Kidney (tissue), 14 donors: Measurements from ENCODE around the gene FGD2. TPM values are rescaled to one million over a fixed set of nuclear protein-coding genes. Genes with fewer than 3 reads are reported as not detected.
"Not testable (repeated sequence)": the region's sequence is repeated elsewhere in the genome, so short reads cannot be mapped to it uniquely, and the experiment has no call there.

Experiments
- DNase-seq, 5 donors: peaks; one replicate each; pipeline ENCODE4 v3.0.0-alpha.2; 2013 to 2020
- FAIRE-seq: peaks from 2 replicates; lab custom pipeline; 2012; peaks lifted over from hg19 to GRCh38; lab: Jason Lieb, UNC
- H3K27ac ChIP-seq, 2 donors: one replicate each; pipeline ENCODE4 v1.7.0; 2013; ENCODE audit warnings: low read depth in 2 of 2, low read length in 2 of 2, inconsistent platforms in 1 of 2
- H3K27me3 ChIP-seq: one replicate; pipeline ENCODE4 v1.7.1; 2013; ENCODE audit warnings: low read length, inconsistent platforms; ENCODE audit not compliant: control insufficient read depth, insufficient read depth
- H3K36me3 ChIP-seq, 3 donors: one replicate each; pipeline versions ENCODE4 v1.7.0 to v1.7.1; 2013; ENCODE audit warnings: low read length in 3 of 3, control low read depth in 1 of 3, inconsistent platforms in 1 of 3; ENCODE audit not compliant: insufficient read depth in 3 of 3, control insufficient read depth in 2 of 3
- H3K4me1 ChIP-seq, 3 donors: one replicate each; pipeline versions ENCODE4 v1.7.0 to v1.7.1; 2013; ENCODE audit warnings: low read length in 3 of 3, inconsistent platforms in 1 of 3, low read depth in 1 of 3; ENCODE audit not compliant: control insufficient read depth in 2 of 3, insufficient read depth in 2 of 3
- H3K4me3 ChIP-seq, 3 donors: one replicate each; pipeline versions ENCODE4 v1.7.0 to v1.8.1; 2013; ENCODE audit warnings: low read length in 3 of 3, control low read depth in 1 of 3, inconsistent platforms in 1 of 3
- H3K9ac ChIP-seq, 3 donors: one replicate each; pipeline versions ENCODE4 v1.7.0 to v1.7.1; 2013; ENCODE audit warnings: low read length in 3 of 3, control low read depth in 1 of 3, inconsistent platforms in 1 of 3
- H3K9me3 ChIP-seq, 3 donors: one replicate each; pipeline versions ENCODE4 v1.7.0 to v1.7.1; 2013; ENCODE audit warnings: low read length in 3 of 3, control low read depth in 1 of 3, inconsistent platforms in 1 of 3; ENCODE audit not compliant: control insufficient read depth in 2 of 3, insufficient read depth in 1 of 3
- CTCF ChIP-seq: IDR thresholded peaks from 3 replicates; pipeline ENCODE4 v1.5.1; 2012; ENCODE audit warnings: mild to moderate bottlenecking, moderate library complexity, borderline replicate concordance; ENCODE audit not compliant: insufficient read depth; ENCODE audit errors: extremely low read depth
- intact Hi-C: fragments of 100-400 bp; cut with DNase I; formaldehyde crosslinking; loops from one replicate; pipeline ENCODE4 v1.11.1; 2022
- polyA plus RNA-seq: library from polyadenylated mRNA; stranded (reverse); fragments of 350-450 nt; fragmentation: Illumina TruSeq; extraction: RNeasy Lipid Tissue Mini Kit (QIAGEN cat#74804); gene quantifications from one replicate; pipeline ENCODE4 v1.2.3, GENCODE V29; 2014; ENCODE audit warnings: low read depth, low replicate concordance; ENCODE audit not compliant: insufficient read depth
- total RNA-seq: library from RNA; stranded (reverse); fragmentation: NEBNext Ultra II Directional; extraction: Animal tissue kit (Norgen Biotek cat#: 25700); gene quantifications from one replicate; pipeline ENCODE4 v1.2.1, GENCODE V29; 2021
- donor health status: control.
- donor health status: control.
- donor health status: control.
- donor health status: control.
- donor health status: control.
- donor health status: DM: yes; HTN: yes; CAD: no.
- donor health status: Normal renal cell carcinoma (clear cell type).

The FGD2 gene
- total and polyA plus RNA-seq, 2 donors from 2014 or later = 0.97 to 49.5 TPM

GRCh38 chr6:37039958-37040357 is 34.5 kb downstream of the FGD2 start:
- no peaks in the 10 kb centered on the region for H3K27me3 ChIP-seq
- FAIRE-seq = no peak
- no peak overlapping the region for H3K4me3 ChIP-seq
- no peak overlapping the region for H3K9ac ChIP-seq
- no peaks in the 10 kb centered on the region for H3K36me3 ChIP-seq
- TF ChIP-seq CTCF = no peak
- no peaks in the 10 kb centered on the region for H3K9me3 ChIP-seq
- H3K27ac ChIP-seq = no peak overlapping the region
- intact Hi-C loops = loop anchor here (10.0 kb wide), 1 partner anchor 175 kb away; no protein-coding TSS in a partner anchor
- H3K4me1 ChIP-seq = no peaks in the 10 kb centered on the region
- DNase-seq = no peak

GRCh38 chr6:37041521-37041920 is 36.1 kb downstream of the FGD2 start:
- no peak overlapping the region for H3K4me3 ChIP-seq
- DNase-seq (no peak), FAIRE-seq (no peak)
- H3K9ac ChIP-seq = no peak overlapping the region
- no peaks in the 10 kb centered on the region for H3K4me1 ChIP-seq
- H3K27ac ChIP-seq = no peak overlapping the region
- H3K9me3 ChIP-seq = no peaks in the 10 kb centered on the region
- intact Hi-C loops = loop anchor here (10.0 kb wide), 1 partner anchor 173 kb away; no protein-coding TSS in a partner anchor
- no peak for TF ChIP-seq CTCF
- no peaks in the 10 kb centered on the region for H3K36me3 ChIP-seq
- H3K27me3 ChIP-seq = no peaks in the 10 kb centered on the region

- no peak for TF ChIP-seq CTCF
- no peak for FAIRE-seq
Measured at GRCh38 chr6:37042150-37042549, 36.7 kb downstream of the FGD2 start.

GRCh38 chr6:37043091-37043490 is 37.6 kb downstream of the FGD2 start:
- H3K4me1 ChIP-seq, DNase-seq, FAIRE-seq, H3K36me3 ChIP-seq, H3K4me3 ChIP-seq, H3K27me3 ChIP-seq, H3K9ac ChIP-seq, H3K9me3 ChIP-seq, H3K27ac ChIP-seq: not testable (repeated sequence)
- intact Hi-C loops = loop anchor here (10.0 kb wide), 1 partner anchor 172 kb away; no protein-coding TSS in a partner anchor

More at GRCh38 chr6:37042150-37042549, 36.7 kb downstream of the FGD2 start:
- Histone ChIP-seq H3K9ac (no peak overlapping the region), H3K36me3 (no peaks in the 10 kb centered on the region), H3K27me3 (no peaks in the 10 kb centered on the region), H3K4me1 (no peaks in the 10 kb centered on the region), H3K9me3 (no peaks in the 10 kb centered on the region), H3K4me3 (no peak overlapping the region), H3K27ac (no peak overlapping the region)
- DNase-seq = no peak
- intact Hi-C loops = loop anchor here (10.0 kb wide), 1 partner anchor 173 kb away; no protein-coding TSS in a partner anchor
